Activated naive CD4-positive, alpha-beta T cell treated with anti-CD3 and anti-CD28 coated beads, Interleukin-2, amount 10 ng/mL, durations not matched to agents 7 days and 5 days (primary cell): ENCODE data around the gene ZMYND8.

ENCODE experiments used
- CTCF ChIA-PET: fragments of 350-600 bp; sonication (Branson Sonifier 250); formaldehyde crosslinking; loops from one replicate; lab custom pipeline; 2021; ENCODE audit warnings: antibody characterized with exemption; lab: Charles Lee
- DNase-seq: peaks from one replicate; pipeline ENCODE4 v3.0.0-alpha.2; 2020
- H3K27ac Mint-ChIP-seq: one replicate; pipeline ENCODE4 v1.8.0; 2021; ENCODE audit warnings: mild to moderate bottlenecking, moderate library complexity, mixed read lengths
- H3K27me3 Mint-ChIP-seq: one replicate; pipeline ENCODE4 v1.8.0; 2021; ENCODE audit warnings: mild to moderate bottlenecking, mixed read lengths
- H3K36me3 Mint-ChIP-seq: one replicate; pipeline ENCODE4 v1.8.0; 2021; ENCODE audit warnings: mixed read lengths
- H3K4me1 Mint-ChIP-seq: one replicate; pipeline ENCODE4 v1.8.0; 2021; ENCODE audit warnings: mixed read lengths
- H3K4me3 Mint-ChIP-seq: one replicate; pipeline ENCODE4 v1.8.0; 2021; ENCODE audit warnings: mild to moderate bottlenecking, moderate library complexity, mixed read lengths
- H3K9me3 Mint-ChIP-seq: one replicate; pipeline ENCODE4 v1.8.0; 2021; ENCODE audit warnings: mixed read lengths

ZMYND8 gene

GRCh38 chr20:47258745-47259695 is 97.5 kb downstream of the ZMYND8 start:
- no peak for DNase-seq
- no peak overlapping the region for H3K4me3 Mint-ChIP-seq
- peaks cover 50% of the 10 kb centered on the region for H3K36me3 Mint-ChIP-seq
- H3K27ac Mint-ChIP-seq: no peak overlapping the region
- H3K27me3 Mint-ChIP-seq: no peaks in the 10 kb centered on the region
- no peaks in the 10 kb centered on the region for H3K9me3 Mint-ChIP-seq
- H3K4me1 Mint-ChIP-seq: no peaks in the 10 kb centered on the region
- CTCF ChIA-PET: interaction anchor here (1.5 to 1.6 kb wide), 2 partner anchors 15 to 125 kb away, joined by 4 to 5 read pairs; no protein-coding TSS in a partner anchor

GRCh38 chr20:47257771-47258170 is 98.7 kb downstream of the ZMYND8 start:
- Mint-ChIP-seq H3K27ac (no peak overlapping the region), H3K4me3 (no peak overlapping the region), H3K27me3 (no peaks in the 10 kb centered on the region), H3K9me3 (no peaks in the 10 kb centered on the region), H3K36me3 (peaks cover 50% of the 10 kb centered on the region), H3K4me1 (no peaks in the 10 kb centered on the region)
- DNase-seq: no peak
- CTCF ChIA-PET: interaction anchor here (1.5 to 1.9 kb wide), 3 partner anchors 16 to 126 kb away, joined by 4 to 5 read pairs (median 5); no protein-coding TSS in a partner anchor

- H3K4me3 Mint-ChIP-seq: no peak overlapping the region
- DNase-seq: no peak
- no peaks in the 10 kb centered on the region for H3K9me3 Mint-ChIP-seq
- no peaks in the 10 kb centered on the region for H3K27me3 Mint-ChIP-seq
- H3K4me1 Mint-ChIP-seq: no peaks in the 10 kb centered on the region
- H3K36me3 Mint-ChIP-seq: peaks cover 50% of the 10 kb centered on the region
- no peak overlapping the region for H3K27ac Mint-ChIP-seq
- CTCF ChIA-PET: interaction anchor here (1.9 kb wide), 1 partner anchor 127 kb away, joined by 5 read pairs; no protein-coding TSS in a partner anchor
These were observed 99.2 kb downstream of the ZMYND8 start for GRCh38 chr20:47257256-47257655.

- Mint-ChIP-seq H3K27ac (no peak overlapping the region), H3K9me3 (no peaks in the 10 kb centered on the region), H3K27me3 (no peaks in the 10 kb centered on the region), H3K4me3 (no peak overlapping the region), H3K4me1 (no peaks in the 10 kb centered on the region), H3K36me3 (peaks cover 45% of the 10 kb centered on the region)
- CTCF ChIA-PET: interaction anchor here (1.9 kb wide), 1 partner anchor 127 kb away, joined by 5 read pairs; no protein-coding TSS in a partner anchor
- DNase-seq: no peak
These were observed 99.7 kb downstream of the ZMYND8 start for GRCh38 chr20:47256668-47257236.

- Mint-ChIP-seq H3K9me3 (no peaks in the 10 kb centered on the region), H3K4me1 (no peaks in the 10 kb centered on the region), H3K36me3 (peaks cover 45% of the 10 kb centered on the region), H3K27ac (no peak overlapping the region), H3K4me3 (no peak overlapping the region), H3K27me3 (no peaks in the 10 kb centered on the region)
- DNase-seq: no peak
- CTCF ChIA-PET: interaction anchor here (1.7 to 1.8 kb wide), 2 partner anchors 27 to 130 kb away, joined by 3 to 10 read pairs; no protein-coding TSS in a partner anchor
These were observed 102.6 kb downstream of the ZMYND8 start for GRCh38 chr20:47253872-47254271.

- H3K9me3 Mint-ChIP-seq: no peaks in the 10 kb centered on the region
- CTCF ChIA-PET: interaction anchor here (1.7 to 1.8 kb wide), 2 partner anchors 26 to 131 kb away, joined by 3 to 10 read pairs; no protein-coding TSS in a partner anchor
- H3K36me3 Mint-ChIP-seq: peaks cover 47% of the 10 kb centered on the region
- no peak overlapping the region for H3K27ac Mint-ChIP-seq
- H3K27me3 Mint-ChIP-seq: no peaks in the 10 kb centered on the region
- no peak for DNase-seq
- H3K4me1 Mint-ChIP-seq: no peaks in the 10 kb centered on the region
- no peak overlapping the region for H3K4me3 Mint-ChIP-seq
These were observed 103.6 kb downstream of the ZMYND8 start for GRCh38 chr20:47252879-47253307.

GRCh38 chr20:47251154-47252020 is 105.1 kb downstream of the ZMYND8 start:
- no peaks in the 10 kb centered on the region for H3K4me1 Mint-ChIP-seq
- H3K9me3 Mint-ChIP-seq: no peaks in the 10 kb centered on the region
- no peaks in the 10 kb centered on the region for H3K27me3 Mint-ChIP-seq
- DNase-seq: no peak
- H3K27ac Mint-ChIP-seq: no peak overlapping the region
- CTCF ChIA-PET: no interaction called here
- H3K36me3 Mint-ChIP-seq: peaks cover 53% of the 10 kb centered on the region
- H3K4me3 Mint-ChIP-seq: no peak overlapping the region

GRCh38 chr20:47250360-47250759 is 106.1 kb downstream of the ZMYND8 start:
- Mint-ChIP-seq H3K4me1 (no peaks in the 10 kb centered on the region), H3K27me3 (no peaks in the 10 kb centered on the region), H3K9me3 (no peaks in the 10 kb centered on the region), H3K4me3 (no peak overlapping the region), H3K36me3 (peaks cover 62% of the 10 kb centered on the region), H3K27ac (no peak overlapping the region)
- no peak for DNase-seq
- CTCF ChIA-PET: interaction anchor here (1.1 kb wide), 1 partner anchor 23 kb away, joined by 3 read pairs; no protein-coding TSS in a partner anchor

GRCh38 chr20:47249913-47250312 is 106.6 kb downstream of the ZMYND8 start:
- CTCF ChIA-PET: interaction anchor here (0.5 to 1.1 kb wide), 2 partner anchors 23 to 128 kb away, joined by 3 read pairs; no protein-coding TSS in a partner anchor
- H3K36me3 Mint-ChIP-seq: peaks cover 62% of the 10 kb centered on the region
- DNase-seq: no peak
- no peaks in the 10 kb centered on the region for H3K27me3 Mint-ChIP-seq
- no peak overlapping the region for H3K4me3 Mint-ChIP-seq
- no peaks in the 10 kb centered on the region for H3K9me3 Mint-ChIP-seq
- no peak overlapping the region for H3K27ac Mint-ChIP-seq
- H3K4me1 Mint-ChIP-seq: no peaks in the 10 kb centered on the region

GRCh38 chr20:47248448-47248966 is 108.0 kb downstream of the ZMYND8 start:
- no peaks in the 10 kb centered on the region for H3K4me1 Mint-ChIP-seq
- no peaks in the 10 kb centered on the region for H3K27me3 Mint-ChIP-seq
- peaks cover 61% of the 10 kb centered on the region for H3K36me3 Mint-ChIP-seq
- no peaks in the 10 kb centered on the region for H3K9me3 Mint-ChIP-seq
- no peak overlapping the region for H3K27ac Mint-ChIP-seq
- DNase-seq: no peak
- H3K4me3 Mint-ChIP-seq: no peak overlapping the region
- CTCF ChIA-PET: interaction anchor here (1.6 kb wide), 1 partner anchor 136 kb away, joined by 6 read pairs; no protein-coding TSS in a partner anchor

GRCh38 chr20:47247972-47248371 is 108.5 kb downstream of the ZMYND8 start:
- DNase-seq: no peak
- H3K4me3 Mint-ChIP-seq: no peak overlapping the region
- H3K36me3 Mint-ChIP-seq: peaks cover 61% of the 10 kb centered on the region
- no peaks in the 10 kb centered on the region for H3K9me3 Mint-ChIP-seq
- no peaks in the 10 kb centered on the region for H3K27me3 Mint-ChIP-seq
- H3K4me1 Mint-ChIP-seq: no peaks in the 10 kb centered on the region
- CTCF ChIA-PET: interaction anchor here (1.6 kb wide), 1 partner anchor 137 kb away, joined by 6 read pairs; no protein-coding TSS in a partner anchor
- H3K27ac Mint-ChIP-seq: no peak overlapping the region

- no peaks in the 10 kb centered on the region for H3K4me1 Mint-ChIP-seq
- no peaks in the 10 kb centered on the region for H3K9me3 Mint-ChIP-seq
- H3K36me3 Mint-ChIP-seq: peaks cover 60% of the 10 kb centered on the region
- no peak overlapping the region for H3K4me3 Mint-ChIP-seq
- CTCF ChIA-PET: interaction anchor here (1.8 kb wide), 1 partner anchor 138 kb away, joined by 4 read pairs; no protein-coding TSS in a partner anchor
- H3K27ac Mint-ChIP-seq: no peak overlapping the region
- DNase-seq: no peak
- H3K27me3 Mint-ChIP-seq: no peaks in the 10 kb centered on the region
These were observed 110.3 kb downstream of the ZMYND8 start for GRCh38 chr20:47246061-47246777.
